CD8-positive, alpha-beta memory T cell (primary cell): ENCODE results near the gene CCNL1. TPM values are rescaled to one million over a fixed set of nuclear protein-coding genes. Genes with fewer than 3 reads are reported as not detected.

Source experiments
- CTCF ChIA-PET: fragments of 350-600 bp; sonication (Branson Sonifier 250); formaldehyde crosslinking; loops from one replicate; lab custom pipeline; 2021; ENCODE audit warnings: antibody characterized with exemption; lab: Charles Lee
- POLR2A ChIA-PET: fragments of 350-600 bp; sonication (Branson Sonifier 250); formaldehyde crosslinking; loops from one replicate; lab custom pipeline; 2021; ENCODE audit warnings: antibody characterized with exemption; lab: Charles Lee
- DNase-seq, 5 donors: peaks; one replicate each; pipeline versions ENCODE4 v3.0.0 to v3.0.0-alpha.2; 2020 to 2022; ENCODE audit warnings: mixed read lengths in 1 of 5
- H3K27ac ChIP-seq: one replicate; pipeline ENCODE4 v1.7.0; 2013; ENCODE audit warnings: low read depth, mild to moderate bottlenecking, low read length, moderate library complexity
- H3K27me3 ChIP-seq: 2 replicates; pipeline ENCODE4 v1.7.0; 2013; ENCODE audit warnings: low read length, mild to moderate bottlenecking; ENCODE audit not compliant: insufficient read depth, poor library complexity, severe bottlenecking
- H3K36me3 ChIP-seq: 2 replicates; pipeline ENCODE4 v1.7.0; 2013; ENCODE audit warnings: mild to moderate bottlenecking, low read length, moderate library complexity; ENCODE audit not compliant: insufficient read depth
- H3K4me1 ChIP-seq: 2 replicates; pipeline ENCODE4 v1.7.0; 2013; ENCODE audit warnings: mild to moderate bottlenecking, low read length, moderate library complexity; ENCODE audit not compliant: insufficient read depth
- H3K4me3 ChIP-seq: 2 replicates; pipeline ENCODE4 v1.7.0; 2013; ENCODE audit warnings: mild to moderate bottlenecking, low read length
- H3K9me3 ChIP-seq: 2 replicates; pipeline ENCODE4 v1.7.0; 2013; ENCODE audit warnings: mild to moderate bottlenecking, low read length
- H3K27ac Mint-ChIP-seq, 8 donors: one replicate each; pipeline ENCODE4 v1.8.0; 2020 to 2021; ENCODE audit warnings: mixed read lengths in 8 of 8, mild to moderate bottlenecking in 6 of 8, inconsistent platforms in 3 of 8, moderate library complexity in 3 of 8
- H3K27me3 Mint-ChIP-seq, 2 donors: one replicate each; pipeline ENCODE4 v1.8.0; 2020 to 2021; ENCODE audit warnings: mixed read lengths in 2 of 2, mild to moderate bottlenecking in 1 of 2, moderate library complexity in 1 of 2
- H3K36me3 Mint-ChIP-seq, 3 donors: one replicate each; pipeline ENCODE4 v1.8.0; 2020 to 2021; ENCODE audit warnings: mixed read lengths in 3 of 3, inconsistent platforms in 1 of 3, mild to moderate bottlenecking in 1 of 3
- H3K4me1 Mint-ChIP-seq, 3 donors: one replicate each; pipeline ENCODE4 v1.8.0; 2020 to 2021; ENCODE audit warnings: mixed read lengths in 3 of 3, inconsistent platforms in 1 of 3, mild to moderate bottlenecking in 1 of 3
- H3K4me3 Mint-ChIP-seq, 7 donors: one replicate each; pipeline ENCODE4 v1.8.0; 2020 to 2021; ENCODE audit warnings: mixed read lengths in 7 of 7, mild to moderate bottlenecking in 6 of 7, moderate library complexity in 4 of 7, inconsistent platforms in 2 of 7
- H3K9me3 Mint-ChIP-seq, 5 donors: one replicate each; pipeline ENCODE4 v1.8.0; 2020 to 2022; ENCODE audit warnings: mixed read lengths in 5 of 5, mild to moderate bottlenecking in 3 of 5, moderate library complexity in 2 of 5, inconsistent platforms in 1 of 5
- polyA plus RNA-seq: library from polyadenylated mRNA; unstranded; fragments of 300-500 nt; fragmentation: Illumina TruSeq; gene quantifications from one replicate; pipeline ENCODE4 v1.2.3, GENCODE V29; 2021
- total RNA-seq, 2 experiments: library from RNA; stranded (reverse); gene quantifications; one replicate each; pipeline ENCODE4 v1.2.3, GENCODE V29; 2021

CCNL1 gene
- total and polyA plus RNA-seq, 3 experiments from 2014 or later: 62.1 to 126 (median 125) TPM

GRCh38 chr3:157100608-157101396, 59.1 kb downstream of the CCNL1 start:
- CTCF ChIA-PET: interaction anchor here (1.3 to 3.2 kb wide), 2 partner anchors 8 to 12 kb away, joined by 4 to 14 read pairs; no protein-coding TSS in a partner anchor
- no peak overlapping the region for H3K27ac Mint-ChIP-seq
- Histone ChIP-seq H3K4me3 (no peak overlapping the region), H3K27ac (no peak overlapping the region), H3K9me3 (no peaks in the 10 kb centered on the region), H3K4me1 (peaks cover 16% of the 10 kb centered on the region), H3K36me3 (no peaks in the 10 kb centered on the region), H3K27me3 (no peaks in the 10 kb centered on the region)
- no peaks in the 10 kb centered on the region for H3K27me3 Mint-ChIP-seq
- H3K9me3 Mint-ChIP-seq: no peaks in the 10 kb centered on the region
- POLR2A ChIA-PET: no interaction called here
- H3K4me3 Mint-ChIP-seq: no peak overlapping the region
- H3K36me3 Mint-ChIP-seq: no peaks in the 10 kb centered on the region
- DNase-seq: no peak
- peaks cover 25 to 36% (median 29%) of the 10 kb centered on the region in 3 donors for H3K4me1 Mint-ChIP-seq

GRCh38 chr3:157100096-157100477, 59.9 kb downstream of the CCNL1 start:
- ChIA-PET CTCF (interaction anchor here (1.1 kb wide), 1 partner anchor 19 kb away, joined by 4 read pairs; no protein-coding TSS in a partner anchor), POLR2A (no interaction called here)
- Histone ChIP-seq H3K4me3 (no peak overlapping the region), H3K4me1 (peaks cover 14% of the 10 kb centered on the region), H3K9me3 (no peaks in the 10 kb centered on the region), H3K27ac (no peak overlapping the region), H3K36me3 (no peaks in the 10 kb centered on the region), H3K27me3 (no peaks in the 10 kb centered on the region)
- no peaks in the 10 kb centered on the region for H3K9me3 Mint-ChIP-seq
- H3K27ac Mint-ChIP-seq: peak overlapping the region in 1 of 8 donors; percentile 4
- peaks cover 19 to 28% (median 22%) of the 10 kb centered on the region in 3 donors for H3K4me1 Mint-ChIP-seq
- no peak for DNase-seq
- H3K27me3 Mint-ChIP-seq: no peaks in the 10 kb centered on the region
- H3K4me3 Mint-ChIP-seq: no peak overlapping the region
- H3K36me3 Mint-ChIP-seq: no peaks in the 10 kb centered on the region

GRCh38 chr3:157099326-157100095, 60.4 kb downstream of the CCNL1 start:
- ChIA-PET POLR2A (no interaction called here), CTCF (interaction anchor here (1.0 to 1.2 kb wide), 3 partner anchors 14 to 38 kb away, joined by 3 to 5 read pairs (median 4); no protein-coding TSS in a partner anchor)
- Mint-ChIP-seq H3K4me3 (peak overlapping the region in 1 of 7 donors; percentile 48), H3K27ac (peak overlapping the region in 1 of 8 donors; percentile 4), H3K9me3 (no peaks in the 10 kb centered on the region), H3K27me3 (peaks cover 0 to 3% of the 10 kb centered on the region in 2 donors), H3K4me1 (peaks cover 14 to 23% (median 16%) of the 10 kb centered on the region in 3 donors), H3K36me3 (peaks cover 0 to 4% (median 0%) of the 10 kb centered on the region in 3 donors)
- no peaks in the 10 kb centered on the region for H3K36me3 ChIP-seq
- H3K27me3 ChIP-seq: no peaks in the 10 kb centered on the region
- no peaks in the 10 kb centered on the region for H3K9me3 ChIP-seq
- no peak overlapping the region for H3K27ac ChIP-seq
- no peak overlapping the region for H3K4me3 ChIP-seq
- DNase-seq: no peak
- H3K4me1 ChIP-seq: peaks cover 8% of the 10 kb centered on the region

- Mint-ChIP-seq H3K4me3 (no peak overlapping the region), H3K4me1 (peaks cover 7 to 16% (median 9%) of the 10 kb centered on the region in 3 donors), H3K36me3 (peaks cover 0 to 7% (median 0%) of the 10 kb centered on the region in 3 donors), H3K27me3 (peaks cover 2 to 5% of the 10 kb centered on the region in 2 donors), H3K9me3 (no peaks in the 10 kb centered on the region), H3K27ac (peak overlapping the region in 2 of 8 donors; percentile 34 to 36)
- Histone ChIP-seq H3K9me3 (no peaks in the 10 kb centered on the region), H3K27me3 (no peaks in the 10 kb centered on the region), H3K4me1 (peaks cover 4% of the 10 kb centered on the region), H3K36me3 (no peaks in the 10 kb centered on the region), H3K27ac (no peak overlapping the region), H3K4me3 (no peak overlapping the region)
- no peak for DNase-seq
- ChIA-PET POLR2A (no interaction called here), CTCF (interaction anchor here (1.0 to 1.3 kb wide), 3 partner anchors 10 to 39 kb away, joined by 3 to 5 read pairs (median 3); no protein-coding TSS in a partner anchor)
Observed at GRCh38 chr3:157098823-157099185, 61.1 kb downstream of the CCNL1 start.

GRCh38 chr3:157098121-157098822, 61.7 kb downstream of the CCNL1 start:
- Mint-ChIP-seq H3K27ac (peak overlapping the region in 3 of 8 donors; percentile 34 to 56 (median 36)), H3K9me3 (no peaks in the 10 kb centered on the region), H3K36me3 (peaks cover 0 to 7% (median 0%) of the 10 kb centered on the region in 3 donors), H3K4me3 (no peak overlapping the region), H3K4me1 (peaks cover 3 to 11% (median 4%) of the 10 kb centered on the region in 3 donors), H3K27me3 (peaks cover 2 to 5% of the 10 kb centered on the region in 2 donors)
- Histone ChIP-seq H3K4me1 (no peaks in the 10 kb centered on the region), H3K27ac (no peak overlapping the region), H3K27me3 (no peaks in the 10 kb centered on the region), H3K4me3 (no peak overlapping the region), H3K9me3 (no peaks in the 10 kb centered on the region), H3K36me3 (no peaks in the 10 kb centered on the region)
- DNase-seq: no peak
- CTCF ChIA-PET: interaction anchor here (1.0 to 1.3 kb wide), 3 partner anchors 9 to 39 kb away, joined by 3 to 5 read pairs (median 3); no protein-coding TSS in a partner anchor
- POLR2A ChIA-PET: no interaction called here
